KG1 (cell line): Measurements from ENCODE around the gene ST3GAL3.

Source experiments
- DNase-seq: peaks from one replicate; lab custom pipeline; 2025; lab: John Stamatoyannopoulos, UW

Gene ST3GAL3

GRCh38 chr1:43965316-43965715, 258.0 kb downstream of the ST3GAL3 start:
- DNase-seq: no peak

GRCh38 chr1:43968348-43968948, 261.1 kb downstream of the ST3GAL3 start:
- peak; percentile 19 for DNase-seq

- DNase-seq: no peak
Observed at GRCh38 chr1:43969416-43969745, 262.0 kb downstream of the ST3GAL3 start.

- DNase-seq: peak; percentile 96
Observed at GRCh38 chr1:43969746-43970466, 262.6 kb downstream of the ST3GAL3 start, which contains the start of gene DPH2. Gene DPH2 (plus strand): TSS chr1:43970010. CDS start chr1:43970176, 166 bp downstream.

GRCh38 chr1:43970502-43970901, 263.2 kb downstream of the ST3GAL3 start:
- DNase-seq: no peak

GRCh38 chr1:43970911-43971310, 263.6 kb downstream of the ST3GAL3 start:
- no peak for DNase-seq

- no peak for DNase-seq
Observed at GRCh38 chr1:43971336-43971980, 264.1 kb downstream of the ST3GAL3 start.

- DNase-seq: no peak
Observed at GRCh38 chr1:43973981-43974442, 266.7 kb downstream of the ST3GAL3 start.

GRCh38 chr1:43974443-43975248, 267.3 kb downstream of the ST3GAL3 start, which contains the start of gene ATP6V0B:
Gene ATP6V0B (plus strand): TSS chr1:43974960. CDS start chr1:43975041, 81 bp downstream.
- peak; percentile 91 for DNase-seq

GRCh38 chr1:43975249-43975961, 268.1 kb downstream of the ST3GAL3 start:
- DNase-seq: no peak

- no peak for DNase-seq
Observed at GRCh38 chr1:43976045-43976444, 268.7 kb downstream of the ST3GAL3 start.

- no peak for DNase-seq
Observed at GRCh38 chr1:43976890-43977289, 269.6 kb downstream of the ST3GAL3 start.

GRCh38 chr1:43977376-43978263, 270.3 kb downstream of the ST3GAL3 start:
- DNase-seq: no peak

- DNase-seq: no peak
Observed at GRCh38 chr1:43978264-43978550, 270.9 kb downstream of the ST3GAL3 start.

- no peak for DNase-seq
Observed at GRCh38 chr1:43978551-43979260, 271.4 kb downstream of the ST3GAL3 start, which contains the start of gene B4GALT2. Gene B4GALT2 (plus strand): TSS chr1:43979210. CDS start chr1:43981161, 1,951 bp downstream.

- no peak for DNase-seq
Observed at GRCh38 chr1:43979261-43979527, 271.9 kb downstream of the ST3GAL3 start.

GRCh38 chr1:43979528-43980254, 272.4 kb downstream of the ST3GAL3 start:
- no peak for DNase-seq

- no peak for DNase-seq
Observed at GRCh38 chr1:43980255-43981134, 273.2 kb downstream of the ST3GAL3 start.
